Mesenteric fat pad (tissue), 1 donor: ENCODE data around the gene SLBP. TPM values are rescaled to one million over a fixed set of nuclear protein-coding genes. Genes with fewer than 3 reads are reported as not detected.

ENCODE experiments used
- DNase-seq: peaks from one replicate; pipeline ENCODE4 v3.0.0-alpha.2; 2020; ENCODE audit warnings: low spot score
- total RNA-seq: library from RNA; stranded (reverse); fragmentation: NEBNext Ultra II Directional; extraction: Animal tissue kit (Norgen Biotek cat#: 25700); gene quantifications from one replicate; pipeline ENCODE4 v1.2.1, GENCODE V29; 2021
- donor health status: DM: yes; HTN: yes; CAD: no.

SLBP gene
- total RNA-seq, 1 donor from 2014 or later: 31.2 TPM

DNA sequence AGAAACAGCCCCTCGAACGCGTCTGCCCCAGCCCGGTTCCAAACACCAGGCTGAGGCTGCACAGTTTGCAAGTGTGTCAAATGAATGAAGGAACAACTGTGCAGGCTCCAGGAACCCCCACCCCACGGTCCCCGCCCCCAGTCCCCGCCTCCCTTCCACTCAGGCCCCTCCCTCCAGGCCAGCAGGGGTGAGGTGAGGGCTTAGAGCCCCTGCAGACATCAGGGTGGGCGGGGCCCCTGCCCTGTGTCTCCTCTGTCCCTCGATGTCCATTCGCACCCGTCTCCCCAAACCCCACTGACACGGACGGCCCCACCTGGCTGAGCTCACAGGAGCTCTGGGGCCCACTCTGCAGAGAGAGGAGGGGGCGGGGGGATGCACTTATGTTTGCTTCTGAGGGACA is 37.7 kb upstream of the SLBP start:
- no peak for DNase-seq

DNA sequence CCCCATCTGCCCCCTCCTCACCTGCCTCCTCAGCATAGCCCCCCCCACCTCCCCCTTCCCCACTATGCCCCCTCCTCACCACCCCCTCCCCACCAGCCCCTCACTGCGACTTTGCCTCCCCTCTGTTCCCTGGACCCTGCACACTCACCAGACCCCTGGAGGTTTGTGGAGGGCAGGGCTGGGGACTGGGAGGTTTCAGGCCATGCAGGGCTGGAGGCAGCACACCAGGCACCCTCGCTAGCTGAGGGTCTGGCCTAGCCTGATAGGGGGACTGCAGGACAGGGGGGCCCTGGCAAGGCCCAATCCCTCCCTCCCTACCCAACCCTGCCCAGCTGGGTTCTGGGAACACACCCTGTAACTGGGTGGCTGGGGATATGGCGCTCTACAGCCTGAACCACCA is 37.3 kb upstream of the SLBP start:
- no peak for DNase-seq

DNA sequence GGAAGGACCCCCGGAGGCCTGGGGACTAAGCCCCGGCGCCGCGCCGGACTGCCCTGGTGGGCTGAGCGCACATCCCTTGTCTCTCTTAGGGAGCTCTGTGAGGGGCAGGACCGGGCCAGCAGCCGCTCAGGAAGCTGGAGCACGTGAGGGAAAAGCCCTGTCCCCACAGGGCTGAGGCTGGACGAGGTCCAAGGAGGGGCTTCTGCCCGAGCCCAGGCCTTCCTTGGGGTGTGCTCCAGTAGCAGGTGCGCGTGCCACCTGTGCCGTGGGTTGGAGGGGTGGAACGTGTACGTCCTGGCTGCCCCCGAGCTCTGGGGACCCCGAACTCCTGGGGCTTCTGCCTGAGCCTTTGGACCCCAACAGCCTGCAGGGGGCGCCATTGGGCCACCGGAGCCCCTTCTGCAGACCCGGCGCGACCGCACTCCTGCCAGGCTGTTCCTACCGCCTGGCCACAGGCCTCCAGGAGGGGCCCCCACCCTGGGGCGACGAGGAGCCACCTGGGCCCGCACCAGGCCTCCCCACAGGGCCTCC is 36.4 kb upstream of the SLBP start:
- DNase-seq: no peak

DNA sequence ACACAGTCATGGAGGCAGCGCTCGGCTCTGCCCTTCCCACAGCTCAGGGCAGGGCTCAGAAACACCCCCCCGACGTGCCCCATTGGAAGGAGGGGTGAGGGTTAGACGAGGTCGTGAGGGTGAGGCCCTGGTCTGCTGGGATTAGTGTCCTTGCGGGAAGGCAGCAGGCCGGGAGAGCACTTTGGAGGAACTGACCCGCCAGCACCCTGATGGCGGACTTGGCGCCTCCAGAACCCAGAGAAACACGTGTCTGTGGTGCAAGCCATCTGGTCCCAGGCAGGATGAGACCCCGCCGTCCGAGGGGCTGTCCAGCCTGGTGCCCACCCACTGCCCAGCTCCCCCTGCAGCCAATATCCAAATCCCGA is 35.5 kb upstream of the SLBP start:
- no peak for DNase-seq

DNA sequence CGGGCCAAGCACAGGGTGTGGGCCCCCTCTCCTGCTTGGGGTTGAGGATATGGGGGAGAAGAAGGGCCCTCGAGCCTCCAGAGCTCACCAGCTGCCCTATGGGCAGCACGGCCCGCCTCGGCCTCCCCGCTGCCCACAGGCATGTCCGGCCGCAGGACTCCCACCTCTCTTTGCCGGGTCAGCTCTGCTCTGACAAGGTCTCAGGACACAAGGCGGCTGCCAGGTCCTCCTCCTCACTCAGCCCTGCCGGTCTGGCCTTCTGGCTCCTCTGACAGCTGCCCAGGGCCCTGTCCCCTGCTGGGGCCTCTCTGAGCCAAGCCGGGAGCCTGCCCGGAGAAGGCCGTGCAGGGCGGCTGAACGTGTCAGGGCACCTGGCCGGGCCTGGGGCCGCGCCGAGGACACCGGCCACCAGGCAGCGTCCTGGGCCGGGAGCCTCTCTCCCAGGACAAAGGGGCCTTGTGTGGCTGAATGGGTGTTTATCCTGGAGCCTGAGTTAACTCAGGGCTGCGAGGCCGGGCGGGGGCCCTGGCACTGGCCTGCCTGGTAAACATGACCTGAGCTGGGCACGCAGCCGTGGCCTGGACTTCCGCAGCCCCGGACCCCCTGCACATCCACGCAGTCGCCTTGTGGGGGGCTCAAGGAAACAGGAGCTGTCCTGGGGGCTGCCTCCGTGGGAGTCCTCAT is 34.9 kb upstream of the SLBP start:
- DNase-seq: no peak

DNA sequence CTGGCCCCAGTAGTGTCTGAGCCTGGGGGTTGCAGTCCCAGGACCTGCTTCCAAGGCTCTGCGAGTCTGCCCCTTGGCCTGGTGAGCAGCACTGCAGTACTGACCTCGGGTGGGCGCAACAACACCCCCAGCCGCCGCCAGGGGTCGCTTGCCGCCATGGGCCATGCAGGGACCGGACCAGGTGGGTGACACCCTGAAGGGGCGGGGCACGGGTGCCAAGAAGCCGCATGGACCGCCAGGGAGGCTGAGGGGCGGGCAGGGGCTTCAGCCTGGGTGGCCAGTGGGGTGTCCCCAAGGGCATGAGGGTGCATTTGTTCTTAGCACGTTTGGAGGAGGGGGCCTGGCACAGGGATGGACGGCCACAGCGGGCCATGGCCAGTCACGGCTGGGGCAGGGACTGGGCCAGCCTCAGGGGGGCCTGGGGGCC is 34.2 kb upstream of the SLBP start:
- peak; percentile 93 for DNase-seq

DNA sequence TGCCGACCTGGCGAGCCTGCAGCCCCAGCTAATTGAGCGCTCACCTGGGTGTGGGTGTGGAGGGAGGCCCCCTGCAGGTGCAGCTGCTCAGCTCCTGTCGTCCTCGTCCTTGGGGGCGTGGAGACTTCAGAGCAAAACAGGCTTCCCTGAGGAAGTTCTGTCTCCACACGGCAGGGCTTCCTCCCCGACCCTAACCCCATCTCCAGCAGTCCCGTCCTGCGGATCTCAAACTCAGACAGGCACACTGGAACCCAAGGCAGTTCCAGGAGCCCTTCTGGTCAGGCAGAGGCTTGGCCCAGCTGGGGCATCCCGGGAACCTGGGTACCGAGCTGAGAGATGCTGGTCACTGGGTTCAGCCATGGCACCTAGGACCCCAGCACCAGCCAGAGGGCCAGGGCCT is 33.6 kb upstream of the SLBP start:
- DNase-seq: no peak

DNA sequence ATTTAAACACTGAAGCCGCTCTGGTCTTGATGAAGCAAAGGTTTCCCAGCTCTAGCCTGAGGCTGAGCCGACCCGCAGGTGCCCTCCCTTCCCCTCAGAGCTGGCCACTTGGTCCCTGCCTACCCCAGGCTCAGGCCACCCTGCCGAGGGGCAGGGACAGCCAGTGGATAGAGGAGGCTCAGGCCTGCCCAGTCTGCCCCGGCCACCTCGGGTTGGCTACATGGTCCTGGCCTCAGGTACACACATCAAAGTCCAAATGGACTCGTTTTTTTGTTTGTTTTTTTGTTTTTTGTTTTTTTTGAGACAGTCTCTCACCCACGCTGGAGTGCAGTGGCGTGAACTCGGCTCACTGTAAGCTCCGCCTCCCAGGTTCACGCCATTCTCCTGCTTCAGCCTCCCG is 33.0 kb upstream of the SLBP start:
- no peak for DNase-seq

DNA sequence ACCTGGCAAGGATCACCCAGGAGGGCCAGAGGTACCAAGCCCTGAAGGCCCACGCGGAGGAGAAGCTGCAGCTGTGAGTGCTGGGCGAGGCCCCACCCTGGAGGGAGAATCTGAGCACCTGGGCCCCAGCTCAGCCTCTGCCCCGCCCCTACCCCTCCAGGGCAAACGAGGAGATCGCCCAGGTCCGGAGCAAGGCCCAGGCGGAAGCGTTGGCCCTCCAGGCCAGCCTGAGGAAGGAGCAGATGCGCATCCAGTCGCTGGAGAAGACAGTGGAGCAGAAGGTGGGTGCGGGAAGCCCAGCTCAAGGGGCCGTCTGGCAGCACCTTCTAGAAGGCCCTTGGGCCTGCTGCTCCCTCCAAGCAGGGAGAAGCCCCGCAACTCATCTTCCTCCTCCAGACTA is 32.4 kb upstream of the SLBP start:
- no peak for DNase-seq

DNA sequence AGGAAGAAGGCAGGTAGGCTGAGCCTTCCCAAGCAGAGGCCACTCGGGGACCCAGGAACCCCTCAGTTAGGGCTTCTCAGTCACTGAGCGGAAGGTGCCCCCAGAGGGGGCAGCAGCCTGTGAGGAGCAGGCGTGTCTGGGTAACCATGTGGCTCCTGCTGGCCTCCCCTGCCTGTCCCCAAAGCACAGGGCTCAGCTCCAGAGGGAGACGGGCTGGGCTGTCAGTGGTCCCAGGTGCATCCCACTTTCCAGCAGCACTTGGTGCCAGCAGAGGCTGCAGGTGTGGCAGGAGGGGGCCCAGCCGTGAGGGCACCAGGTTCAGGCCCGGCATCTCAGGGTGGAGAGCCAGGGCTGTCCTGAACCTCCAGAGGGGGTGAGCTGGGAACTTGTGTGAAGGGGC is 31.9 kb upstream of the SLBP start:
- DNase-seq: no peak

DNA sequence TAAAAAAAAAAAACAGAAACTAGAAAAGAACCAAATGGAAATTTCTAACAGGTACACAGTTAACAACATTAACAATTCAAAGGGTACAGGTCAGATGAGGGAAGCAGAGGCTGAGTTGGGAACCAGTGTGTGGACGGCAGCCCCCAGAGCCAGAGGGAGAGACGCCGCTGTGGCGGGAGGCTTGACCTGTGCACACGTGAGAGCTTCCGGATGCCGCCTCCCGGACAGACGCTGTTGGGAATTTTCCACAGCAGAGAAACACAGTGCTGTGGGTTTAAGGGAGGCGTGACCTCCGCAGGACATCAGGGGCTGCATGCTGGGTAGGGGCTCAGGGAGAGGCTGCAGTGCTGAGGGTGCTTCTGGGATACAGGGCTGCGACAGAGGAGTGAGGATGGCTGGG is 31.4 kb upstream of the SLBP start:
- no peak for DNase-seq

DNA sequence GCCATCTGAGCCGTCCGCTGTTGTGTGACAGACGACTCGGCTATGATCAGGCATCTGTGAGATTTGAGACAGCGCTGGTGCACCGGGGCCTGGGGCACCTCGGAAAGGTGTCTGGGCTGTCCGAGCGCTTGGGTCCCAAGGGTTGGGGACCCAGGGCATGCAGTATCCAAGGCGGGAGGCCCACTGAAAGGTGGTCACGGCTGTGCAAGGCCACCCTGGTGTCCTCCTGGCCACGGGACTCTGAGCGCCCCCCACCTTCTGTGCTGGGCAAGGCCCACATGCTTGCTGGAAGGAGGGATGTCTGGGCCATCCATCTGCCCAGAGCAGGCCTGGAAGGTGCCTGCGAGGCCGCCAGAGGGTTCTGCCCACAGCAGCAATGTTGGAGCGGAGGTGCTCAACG is 29.1 kb upstream of the SLBP start:
- DNase-seq: no peak

DNA sequence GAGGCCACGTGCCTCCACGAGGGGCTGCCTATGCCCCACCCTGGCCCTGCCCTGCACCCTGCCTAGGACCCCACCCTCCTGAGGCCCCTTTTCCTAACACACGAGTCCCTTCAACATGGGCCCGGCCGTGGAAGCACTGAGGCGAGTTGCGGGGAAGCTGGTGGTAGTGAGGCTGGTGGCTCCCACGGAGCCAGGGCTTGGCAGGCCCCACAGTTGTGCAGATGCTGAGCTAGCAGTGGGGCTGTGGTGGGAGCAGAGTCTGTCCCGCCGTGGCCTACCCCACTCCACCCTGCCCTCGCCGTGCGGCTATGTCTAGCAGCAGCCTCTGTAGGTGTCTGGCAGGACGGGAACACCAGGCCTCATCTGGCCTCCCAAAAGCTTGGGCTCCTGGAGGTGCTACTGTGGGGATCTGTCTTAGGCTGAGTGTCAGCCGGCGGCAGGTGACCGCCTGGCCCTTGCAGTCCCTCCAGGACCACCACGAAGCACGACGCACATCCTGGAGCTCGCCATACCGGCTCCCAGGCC is 28.0 kb upstream of the SLBP start:
- DNase-seq: no peak

DNA sequence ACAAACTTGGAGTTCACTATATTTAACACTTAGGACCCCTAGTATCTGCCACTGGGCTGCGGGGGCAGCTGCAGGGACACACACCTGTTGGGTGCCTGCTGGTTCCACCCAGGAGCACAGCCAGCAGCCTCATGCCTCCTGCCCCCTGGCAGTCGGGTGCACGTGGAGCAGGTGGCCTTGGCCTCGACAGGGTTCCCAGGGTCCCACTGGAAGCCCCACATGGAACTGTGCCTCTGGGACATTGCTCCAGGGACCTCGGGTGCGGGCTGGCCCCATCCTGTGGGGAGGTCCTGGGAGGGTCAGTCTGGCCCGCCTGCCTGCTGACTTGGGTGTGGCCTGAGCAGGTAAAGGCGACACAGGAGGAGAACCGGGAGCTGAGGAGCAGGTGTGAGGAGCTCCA is 27.2 kb upstream of the SLBP start:
- DNase-seq: no peak

DNA sequence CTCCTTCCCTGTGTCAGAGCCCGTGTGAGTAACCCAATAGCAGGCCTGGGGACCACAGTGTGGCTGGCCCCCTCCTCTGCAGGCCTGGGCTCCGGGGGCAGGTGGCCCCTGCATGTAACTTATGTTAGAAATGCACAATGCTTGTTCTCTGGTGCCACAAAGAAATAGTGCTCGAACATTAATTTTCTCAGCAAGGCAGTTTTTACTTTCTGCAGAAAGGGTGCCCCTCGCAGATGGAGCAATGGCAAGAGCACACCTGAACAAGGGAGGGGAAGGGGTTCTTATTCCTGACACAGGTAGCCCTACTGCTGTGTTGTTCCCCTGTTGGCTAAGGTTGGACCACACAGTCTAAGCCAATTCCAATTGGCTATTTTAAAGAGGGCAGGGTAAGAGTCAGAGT is 26.3 kb upstream of the SLBP start:
- DNase-seq: no peak

DNA sequence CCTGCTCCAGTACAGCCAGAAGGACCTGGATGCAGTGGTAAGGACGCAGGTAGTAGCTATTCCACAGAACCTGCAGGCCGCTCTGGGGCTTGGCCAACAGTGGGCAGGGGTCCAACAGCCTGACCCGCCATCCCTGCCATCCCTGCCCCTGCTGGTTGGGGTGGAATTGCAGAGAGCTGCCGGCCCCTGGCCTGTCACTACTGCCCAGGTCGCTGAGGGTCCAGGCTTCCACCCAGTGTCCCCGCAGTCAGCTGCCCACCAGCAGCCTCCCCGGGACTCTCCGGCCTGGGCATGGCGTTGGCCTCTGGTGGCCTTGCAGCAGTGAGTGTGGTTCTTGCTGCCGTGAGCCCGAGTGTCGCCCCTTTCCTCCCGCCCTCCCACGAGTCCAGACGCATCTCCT is 25.5 kb upstream of the SLBP start:
- no peak for DNase-seq

DNA sequence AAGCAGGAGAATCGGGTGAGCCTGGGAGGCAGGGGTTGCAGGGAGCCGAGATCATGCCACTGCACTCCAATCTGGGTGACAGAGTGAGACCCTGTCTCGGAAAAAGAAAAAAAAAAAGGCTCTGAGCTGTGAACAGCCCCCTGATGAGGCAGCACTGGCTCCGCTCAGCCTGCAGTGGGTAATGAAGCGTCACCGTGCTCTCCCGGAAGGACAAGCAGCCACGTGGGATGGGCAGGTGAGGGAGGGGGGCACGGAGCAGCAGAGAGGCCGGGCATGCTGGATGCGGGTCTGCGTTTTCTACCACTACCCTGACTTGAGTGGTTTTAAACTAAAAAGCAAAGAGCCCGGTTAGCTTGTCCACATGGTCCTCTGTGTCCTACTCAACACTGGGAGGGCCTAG is 24.7 kb upstream of the SLBP start:
- DNase-seq: no peak

DNA sequence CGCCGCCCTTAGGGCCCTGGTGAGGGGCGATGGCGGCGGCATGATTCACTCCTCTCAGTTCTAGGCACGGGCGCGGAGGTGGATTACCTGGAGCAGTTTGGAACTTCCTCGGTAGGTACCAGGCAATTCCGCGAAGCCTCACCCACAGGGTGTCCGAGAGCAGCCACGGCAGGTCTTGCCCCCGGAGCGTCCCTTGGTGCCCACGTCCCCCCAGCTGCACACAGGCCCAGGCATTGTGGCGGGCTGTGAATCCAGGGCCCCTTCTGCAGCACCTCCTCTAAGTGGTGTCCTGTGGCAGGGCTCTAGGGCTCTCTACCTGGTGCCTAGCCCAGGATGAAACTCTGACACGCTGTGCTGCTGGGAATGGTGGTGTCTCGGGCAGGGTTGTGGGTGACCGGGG is 23.1 kb upstream of the SLBP start:
- no peak for DNase-seq

DNA sequence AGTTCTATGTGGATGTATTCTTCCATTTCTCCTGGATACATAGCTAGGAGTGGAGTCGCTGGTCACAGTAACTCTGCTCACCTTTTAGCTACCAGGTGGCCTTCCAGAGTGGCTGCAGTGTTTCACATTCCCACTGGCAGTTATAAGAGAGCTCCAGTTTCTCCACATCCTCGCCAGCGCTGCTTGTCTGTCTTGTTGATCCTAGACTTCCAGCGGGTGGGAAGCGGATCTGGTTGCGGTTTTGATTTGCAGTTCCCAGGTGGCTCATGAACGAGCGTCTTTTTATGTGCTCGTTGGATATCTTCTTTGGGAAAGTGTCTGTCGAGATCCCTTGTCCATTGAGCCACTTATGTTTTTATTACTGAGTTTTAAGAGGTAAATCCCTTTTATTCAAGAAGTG is 20.8 kb upstream of the SLBP start:
- DNase-seq: no peak

DNA sequence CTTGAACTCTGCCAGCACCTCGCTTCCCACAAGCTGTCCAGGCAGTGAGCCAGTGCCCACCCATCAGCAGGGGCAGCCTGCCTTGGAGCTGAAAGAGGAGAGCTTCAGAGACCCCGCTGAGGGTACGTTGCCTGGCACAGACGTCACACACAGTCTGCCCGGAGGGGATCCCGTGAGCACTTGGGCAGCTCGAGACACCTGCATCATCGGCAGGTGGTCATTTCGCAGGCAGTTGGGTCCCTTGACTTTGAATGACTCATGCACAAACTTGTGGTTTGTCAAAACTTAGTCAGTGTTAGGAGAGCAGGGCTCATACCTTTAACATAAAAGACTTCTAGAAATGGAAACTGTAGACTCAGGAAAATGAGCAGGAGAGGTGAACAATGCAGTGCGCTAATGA is 19.1 kb upstream of the SLBP start:
- no peak for DNase-seq

DNA sequence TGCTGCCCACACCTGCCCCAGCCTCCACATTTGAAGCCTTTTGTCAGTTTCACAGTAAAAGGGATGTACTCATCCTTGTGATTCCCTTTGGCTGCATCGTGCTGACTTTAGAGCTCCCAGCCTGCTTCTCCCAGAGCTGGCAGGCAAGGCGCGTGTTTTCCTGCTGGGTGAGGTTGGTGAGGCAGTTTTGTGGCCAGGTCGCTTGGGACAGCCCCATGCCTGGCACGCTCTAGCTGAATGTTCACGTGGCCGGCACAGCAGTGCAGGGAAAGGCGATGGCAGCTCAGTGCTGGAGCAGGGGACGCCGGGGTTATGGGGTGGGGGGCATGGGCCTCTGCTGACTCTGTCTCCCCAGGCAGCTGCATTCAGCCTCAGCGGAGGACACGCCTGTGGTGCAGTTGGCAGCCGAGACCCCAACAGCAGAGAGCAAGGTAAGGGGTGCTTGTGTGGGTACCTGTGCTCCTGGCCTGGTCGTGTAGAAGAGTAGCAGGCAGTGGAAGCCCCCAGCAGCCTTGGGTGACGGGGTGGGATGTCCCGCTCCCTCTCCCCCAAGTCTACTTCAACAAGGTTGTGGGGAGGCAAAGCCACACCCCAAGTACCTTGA is 18.5 kb upstream of the SLBP start:
- DNase-seq: no peak

DNA sequence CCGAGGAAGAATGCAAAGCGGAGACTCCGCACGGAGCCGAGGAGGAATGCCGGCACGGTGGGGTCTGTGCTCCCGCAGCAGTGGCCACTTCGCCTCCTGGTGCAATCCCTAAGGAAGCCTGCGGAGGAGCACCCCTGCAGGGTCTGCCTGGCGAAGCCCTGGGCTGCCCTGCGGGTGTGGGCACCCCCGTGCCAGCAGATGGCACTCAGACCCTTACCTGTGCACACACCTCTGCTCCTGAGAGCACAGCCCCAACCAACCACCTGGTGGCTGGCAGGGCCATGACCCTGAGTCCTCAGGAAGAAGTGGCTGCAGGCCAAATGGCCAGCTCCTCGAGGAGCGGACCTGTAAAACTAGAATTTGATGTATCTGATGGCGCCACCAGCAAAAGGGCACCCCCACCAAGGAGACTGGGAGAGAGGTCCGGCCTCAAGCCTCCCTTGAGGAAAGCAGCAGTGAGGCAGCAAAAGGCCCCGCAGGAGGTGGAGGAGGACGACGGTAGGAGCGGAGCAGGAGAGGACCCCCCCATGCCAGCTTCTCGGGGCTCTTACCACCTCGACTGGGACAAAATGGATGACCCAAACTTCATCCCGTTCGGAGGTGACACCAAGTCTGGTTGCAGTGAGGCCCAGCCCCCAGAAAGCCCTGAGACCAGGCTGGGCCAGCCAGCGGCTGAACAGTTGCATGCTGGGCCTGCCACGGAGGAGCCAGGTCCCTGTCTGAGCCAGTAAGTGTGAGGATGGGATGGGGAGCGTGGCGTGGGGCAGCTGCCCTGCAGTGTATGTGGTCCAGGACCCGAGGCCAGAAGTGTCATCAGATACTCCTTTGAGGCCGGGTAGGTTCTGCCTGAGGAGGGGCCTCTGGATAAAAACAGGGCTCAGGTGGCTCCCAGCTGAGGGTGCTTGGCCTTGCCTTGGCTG is 16.2 kb upstream of the SLBP start:
- no peak for DNase-seq
